Measurements from ENCODE around the gene NLRP4. TPM values are rescaled to one million over a fixed set of nuclear protein-coding genes. Genes with fewer than 3 reads are reported as not detected.

NLRP4 gene
- total and polyA plus RNA-seq, 10 of the 15 experiments (the other 5 are each of a cell fraction or from before 2014, with no cell fraction given): 0.07 to 9.6 (median 0.29) TPM; not detected in 6

DNA sequence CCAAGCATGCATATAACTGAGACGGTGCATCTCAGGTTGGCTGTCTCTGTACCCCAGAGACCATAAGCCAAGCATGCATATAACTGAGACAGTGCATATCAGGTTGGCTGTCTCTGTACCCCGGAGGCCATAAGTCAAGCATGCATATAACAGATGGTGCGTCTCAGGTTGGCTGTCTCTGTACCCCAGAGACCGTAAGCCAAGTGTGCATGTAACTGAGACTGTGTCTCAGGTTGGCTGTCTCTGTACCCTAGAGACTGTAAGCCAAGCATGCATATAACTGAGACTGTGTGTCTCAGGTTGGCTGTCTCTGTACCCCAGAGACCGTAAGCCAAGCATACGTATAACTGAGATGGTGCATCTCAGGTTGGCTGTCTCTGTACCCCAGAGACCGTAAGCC lies 30.8 kb downstream of the NLRP4 start (continued):
- TF ChIP-seq, protein P1, sequence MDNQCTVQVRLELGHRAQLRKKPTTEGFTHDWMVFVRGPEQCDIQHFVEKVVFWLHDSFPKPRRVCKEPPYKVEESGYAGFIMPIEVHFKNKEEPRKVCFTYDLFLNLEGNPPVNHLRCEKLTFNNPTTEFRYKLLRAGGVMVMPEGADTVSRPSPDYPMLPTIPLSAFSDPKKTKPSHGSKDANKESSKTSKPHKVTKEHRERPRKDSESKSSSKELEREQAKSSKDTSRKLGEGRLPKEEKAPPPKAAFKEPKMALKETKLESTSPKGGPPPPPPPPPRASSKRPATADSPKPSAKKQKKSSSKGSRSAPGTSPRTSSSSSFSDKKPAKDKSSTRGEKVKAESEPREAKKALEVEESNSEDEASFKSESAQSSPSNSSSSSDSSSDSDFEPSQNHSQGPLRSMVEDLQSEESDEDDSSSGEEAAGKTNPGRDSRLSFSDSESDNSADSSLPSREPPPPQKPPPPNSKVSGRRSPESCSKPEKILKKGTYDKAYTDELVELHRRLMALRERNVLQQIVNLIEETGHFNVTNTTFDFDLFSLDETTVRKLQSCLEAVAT (IDR thresholded peaks at IDR 0.05): no peak
- TF ChIP-seq, protein P2, sequence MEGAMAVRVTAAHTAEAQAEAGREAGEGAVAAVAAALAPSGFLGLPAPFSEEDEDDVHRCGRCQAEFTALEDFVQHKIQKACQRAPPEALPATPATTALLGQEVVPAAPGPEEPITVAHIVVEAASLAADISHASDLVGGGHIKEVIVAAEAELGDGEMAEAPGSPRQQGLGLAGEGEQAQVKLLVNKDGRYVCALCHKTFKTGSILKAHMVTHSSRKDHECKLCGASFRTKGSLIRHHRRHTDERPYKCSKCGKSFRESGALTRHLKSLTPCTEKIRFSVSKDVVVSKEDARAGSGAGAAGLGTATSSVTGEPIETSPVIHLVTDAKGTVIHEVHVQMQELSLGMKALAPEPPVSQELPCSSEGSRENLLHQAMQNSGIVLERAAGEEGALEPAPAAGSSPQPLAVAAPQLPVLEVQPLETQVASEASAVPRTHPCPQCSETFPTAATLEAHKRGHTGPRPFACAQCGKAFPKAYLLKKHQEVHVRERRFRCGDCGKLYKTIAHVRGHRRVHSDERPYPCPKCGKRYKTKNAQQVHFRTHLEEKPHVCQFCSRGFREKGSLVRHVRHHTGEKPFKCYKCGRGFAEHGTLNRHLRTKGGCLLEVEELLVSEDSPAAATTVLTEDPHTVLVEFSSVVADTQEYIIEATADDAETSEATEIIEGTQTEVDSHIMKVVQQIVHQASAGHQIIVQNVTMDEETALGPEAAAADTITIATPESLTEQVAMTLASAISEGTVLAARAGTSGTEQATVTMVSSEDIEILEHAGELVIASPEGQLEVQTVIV (IDR thresholded peaks at IDR 0.05; ENCODE audit: borderline replicate concordance, partially characterized antibody): no peak
- TF ChIP-seq HDGF (IDR thresholded peaks at IDR 0.05): no peak
- TF ChIP-seq, protein P3, sequence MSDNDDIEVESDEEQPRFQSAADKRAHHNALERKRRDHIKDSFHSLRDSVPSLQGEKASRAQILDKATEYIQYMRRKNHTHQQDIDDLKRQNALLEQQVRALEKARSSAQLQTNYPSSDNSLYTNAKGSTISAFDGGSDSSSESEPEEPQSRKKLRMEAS (IDR thresholded peaks at IDR 0.05; ENCODE audit: low read depth, low read length): no peak
- no peak for TF ChIP-seq RB1 (IDR thresholded peaks at IDR 0.05; ENCODE audit: borderline replicate concordance)
- TF ChIP-seq SUPT20H (IDR thresholded peaks at IDR 0.05; ENCODE audit: borderline replicate concordance, control insufficient read depth, low read depth, low read length): no peak
- TF ChIP-seq ZNF622 (IDR thresholded peaks at IDR 0.05): no peak
- no peak for TF ChIP-seq TBL1XR1 (IDR thresholded peaks at IDR 0.05; ENCODE audit: low read depth, low read length)
- TF ChIP-seq MYB (IDR thresholded peaks at IDR 0.05; ENCODE audit: borderline replicate concordance, low read depth, low read length): no peak
- TF ChIP-seq EZH2 (IDR thresholded peaks at IDR 0.05; ENCODE audit: borderline replicate concordance, control insufficient read depth, low read depth, low read length): no peak
- no peak for TF ChIP-seq NBN (IDR thresholded peaks at IDR 0.05)
- TF ChIP-seq TARDBP (IDR thresholded peaks at IDR 0.05; ENCODE audit: borderline replicate concordance): no peak
- TF ChIP-seq, protein P4, sequence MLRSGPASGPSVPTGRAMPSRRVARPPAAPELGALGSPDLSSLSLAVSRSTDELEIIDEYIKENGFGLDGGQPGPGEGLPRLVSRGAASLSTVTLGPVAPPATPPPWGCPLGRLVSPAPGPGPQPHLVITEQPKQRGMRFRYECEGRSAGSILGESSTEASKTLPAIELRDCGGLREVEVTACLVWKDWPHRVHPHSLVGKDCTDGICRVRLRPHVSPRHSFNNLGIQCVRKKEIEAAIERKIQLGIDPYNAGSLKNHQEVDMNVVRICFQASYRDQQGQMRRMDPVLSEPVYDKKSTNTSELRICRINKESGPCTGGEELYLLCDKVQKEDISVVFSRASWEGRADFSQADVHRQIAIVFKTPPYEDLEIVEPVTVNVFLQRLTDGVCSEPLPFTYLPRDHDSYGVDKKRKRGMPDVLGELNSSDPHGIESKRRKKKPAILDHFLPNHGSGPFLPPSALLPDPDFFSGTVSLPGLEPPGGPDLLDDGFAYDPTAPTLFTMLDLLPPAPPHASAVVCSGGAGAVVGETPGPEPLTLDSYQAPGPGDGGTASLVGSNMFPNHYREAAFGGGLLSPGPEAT (IDR thresholded peaks at IDR 0.05; ENCODE audit: low read depth): no peak

All from GM12878 (cell line).